Neural crest cell (in vitro differentiated cells): ENCODE data around the gene CHEK2. TPM values are rescaled to one million over a fixed set of nuclear protein-coding genes. Genes with fewer than 3 reads are reported as not detected.

ENCODE experiments used
- DNase-seq: peaks from one replicate; pipeline ENCODE4 v3.0.0; 2021; ENCODE audit warnings: low read depth, mixed read lengths, low spot score
- H3K27ac Mint-ChIP-seq: one replicate; pipeline ENCODE4 v1.8.0; 2021; ENCODE audit warnings: mild to moderate bottlenecking, mixed read lengths; ENCODE audit not compliant: unreplicated experiment
- H3K27me3 Mint-ChIP-seq: 2 replicates; pipeline ENCODE4 v1.8.0; 2021; ENCODE audit warnings: low read depth, mild to moderate bottlenecking, mixed read lengths
- H3K36me3 Mint-ChIP-seq: 2 replicates; pipeline ENCODE4 v1.8.0; 2021; ENCODE audit warnings: low read depth, mild to moderate bottlenecking, mixed read lengths
- H3K4me1 Mint-ChIP-seq: 2 replicates; pipeline ENCODE4 v1.8.0; 2021; ENCODE audit warnings: mixed read lengths
- H3K4me3 Mint-ChIP-seq: one replicate; pipeline ENCODE4 v1.8.0; 2021; ENCODE audit warnings: mild to moderate bottlenecking, mixed read lengths
- H3K9me3 Mint-ChIP-seq: 2 replicates; pipeline ENCODE4 v1.8.0; 2021; ENCODE audit warnings: mixed read lengths
- CTCF ChIP-seq: fragments of 200-600 bp; sonication (generic); conservative IDR thresholded peaks from 2 replicates; pipeline ENCODE4 v1.5.0; 2021; ENCODE audit warnings: antibody characterized with exemption, mild to moderate bottlenecking
- total RNA-seq: library from RNA; stranded (reverse); gene quantifications from 2 replicates; pipeline ENCODE4 v1.2.1, GENCODE V29; 2021

The CHEK2 gene
- total RNA-seq, 1 donor from 2014 or later, result 44.2 TPM

GRCh38 chr22:28779833-28780232 lies 38.2 kb upstream of the CHEK2 start:
- Mint-ChIP-seq H3K9me3 (no peaks in the 10 kb centered on the region), H3K4me3 (no peak overlapping the region), H3K36me3 (peaks cover 18% of the 10 kb centered on the region), H3K27me3 (no peaks in the 10 kb centered on the region), H3K27ac (no peak overlapping the region), H3K4me1 (peaks cover under 1% of the 10 kb centered on the region)
- DNase-seq, result no peak
- no peak for TF ChIP-seq CTCF

GRCh38 chr22:28774378-28774777 lies 32.8 kb upstream of the CHEK2 start:
- DNase-seq, result no peak
- H3K36me3 Mint-ChIP-seq, result peaks cover 13% of the 10 kb centered on the region
- peaks cover 2% of the 10 kb centered on the region for H3K9me3 Mint-ChIP-seq
- TF ChIP-seq CTCF, result no peak
- H3K4me1 Mint-ChIP-seq, result peaks cover 16% of the 10 kb centered on the region
- H3K27ac Mint-ChIP-seq, result no peak overlapping the region
- H3K4me3 Mint-ChIP-seq, result peak overlapping the region; percentile 75
- H3K27me3 Mint-ChIP-seq, result no peaks in the 10 kb centered on the region

DNA sequence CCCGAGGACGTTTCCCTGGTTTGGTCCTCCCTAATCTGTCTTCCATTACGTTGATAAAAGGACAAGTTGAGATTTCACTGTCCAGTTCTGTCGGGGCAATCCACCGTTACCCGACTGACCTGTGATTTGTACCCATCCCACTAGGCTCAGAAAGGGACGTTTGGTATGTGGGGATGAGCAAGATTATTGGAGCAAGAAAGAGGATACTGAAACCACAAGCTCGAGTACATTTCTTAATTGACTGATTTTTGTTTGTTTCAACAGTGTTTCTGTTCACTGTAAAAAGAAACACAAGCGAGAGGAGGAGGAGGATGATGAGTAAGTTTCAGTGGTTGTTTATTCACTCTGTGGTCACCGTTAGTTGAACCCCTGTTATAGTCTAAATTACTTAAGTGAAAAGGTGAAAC lies 31.8 kb upstream of the CHEK2 start:
- no peak for TF ChIP-seq CTCF
- Mint-ChIP-seq H3K4me3 (peak overlapping the region; percentile 91), H3K27me3 (no peaks in the 10 kb centered on the region), H3K4me1 (peaks cover 16% of the 10 kb centered on the region), H3K36me3 (peaks cover 13% of the 10 kb centered on the region), H3K9me3 (peaks cover 2% of the 10 kb centered on the region), H3K27ac (peak overlapping the region; percentile 91)
- no peak for DNase-seq

DNA sequence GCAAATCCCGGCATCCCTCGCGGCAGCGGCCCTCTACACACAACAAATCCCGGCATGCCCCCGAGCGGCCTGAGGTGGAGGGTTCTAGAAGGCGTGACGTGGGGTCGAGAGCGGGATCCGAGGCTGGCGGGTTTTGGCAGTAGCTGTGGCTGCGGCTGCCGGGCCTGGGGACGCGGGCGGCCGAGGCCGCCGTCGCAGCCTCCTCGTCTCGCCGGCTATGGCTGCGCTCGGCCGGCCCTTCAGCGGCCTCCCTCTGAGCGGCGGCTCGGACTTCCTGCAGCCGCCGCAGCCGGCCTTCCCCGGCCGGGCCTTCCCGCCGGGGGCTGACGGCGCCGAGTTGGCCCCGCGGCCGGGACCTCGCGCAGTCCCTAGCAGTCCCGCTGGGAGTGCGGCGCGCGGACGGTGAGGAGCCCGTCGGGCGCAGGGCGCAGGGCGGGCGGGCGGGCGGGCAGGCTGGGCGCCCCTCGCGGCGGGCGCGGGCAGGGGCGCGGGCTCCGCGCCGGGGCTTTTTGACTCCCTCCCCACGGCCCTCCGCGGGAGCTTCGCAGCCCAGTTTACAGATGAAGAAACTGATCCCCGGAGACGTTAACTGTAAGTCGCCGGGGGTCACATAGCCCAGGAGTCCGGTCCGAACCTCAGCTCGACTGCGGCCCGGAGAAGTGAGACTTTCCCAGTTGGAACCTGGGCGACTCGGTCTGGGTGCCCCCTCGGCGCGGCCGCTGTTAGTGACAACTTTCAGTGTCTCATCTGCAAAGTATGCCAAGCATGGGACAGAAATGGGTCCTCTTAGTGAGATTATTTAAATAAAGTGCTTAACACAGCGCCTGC lies 31.2 kb upstream of the CHEK2 start, which contains the start of gene CCDC117:
Gene CCDC117 (plus strand): TSS at position 63 of the 828 bp plus-strand sequence. CDS start 155 bp downstream, at position 218.
- H3K36me3 Mint-ChIP-seq, result peaks cover 13% of the 10 kb centered on the region
- peaks cover 2% of the 10 kb centered on the region for H3K9me3 Mint-ChIP-seq
- H3K27ac Mint-ChIP-seq, result peak within 1 kb of the TSS; percentile 92
- peak within 1 kb of the TSS; percentile 93 for H3K4me3 Mint-ChIP-seq
- H3K27me3 Mint-ChIP-seq, result no peaks in the 10 kb centered on the region
- H3K4me1 Mint-ChIP-seq, result peaks cover 16% of the 10 kb centered on the region
- peak; percentile 89 for DNase-seq
- peak; percentile 53 for TF ChIP-seq CTCF

GRCh38 chr22:28771195-28771791 lies 29.7 kb upstream of the CHEK2 start:
- Mint-ChIP-seq H3K9me3 (peaks cover 2% of the 10 kb centered on the region), H3K4me3 (peak overlapping the region; percentile 38), H3K27me3 (no peaks in the 10 kb centered on the region), H3K27ac (no peak overlapping the region), H3K36me3 (peaks cover 13% of the 10 kb centered on the region), H3K4me1 (peaks cover 16% of the 10 kb centered on the region)
- TF ChIP-seq CTCF, result no peak
- DNase-seq, result no peak
